HL-60/S4 (cell line): ENCODE data around the gene NUP93.

Experiments
- in situ Hi-C: fragments of 300-500 bp; cut with MboI; formaldehyde crosslinking; loops from 2 replicates; pipeline ENCODE4 v1.14.3; 2022; ENCODE audit warnings: low sequenced_read_pairs

NUP93 gene

GRCh38 chr16:56844056-56844455, 114.1 kb downstream of the NUP93 start:
- in situ Hi-C loops, result no loop called here

GRCh38 chr16:56847173-56847910, 117.4 kb downstream of the NUP93 start:
- in situ Hi-C loops, result no loop called here

GRCh38 chr16:56848029-56848936, 118.4 kb downstream of the NUP93 start:
- in situ Hi-C loops, result no loop called here

DNA sequence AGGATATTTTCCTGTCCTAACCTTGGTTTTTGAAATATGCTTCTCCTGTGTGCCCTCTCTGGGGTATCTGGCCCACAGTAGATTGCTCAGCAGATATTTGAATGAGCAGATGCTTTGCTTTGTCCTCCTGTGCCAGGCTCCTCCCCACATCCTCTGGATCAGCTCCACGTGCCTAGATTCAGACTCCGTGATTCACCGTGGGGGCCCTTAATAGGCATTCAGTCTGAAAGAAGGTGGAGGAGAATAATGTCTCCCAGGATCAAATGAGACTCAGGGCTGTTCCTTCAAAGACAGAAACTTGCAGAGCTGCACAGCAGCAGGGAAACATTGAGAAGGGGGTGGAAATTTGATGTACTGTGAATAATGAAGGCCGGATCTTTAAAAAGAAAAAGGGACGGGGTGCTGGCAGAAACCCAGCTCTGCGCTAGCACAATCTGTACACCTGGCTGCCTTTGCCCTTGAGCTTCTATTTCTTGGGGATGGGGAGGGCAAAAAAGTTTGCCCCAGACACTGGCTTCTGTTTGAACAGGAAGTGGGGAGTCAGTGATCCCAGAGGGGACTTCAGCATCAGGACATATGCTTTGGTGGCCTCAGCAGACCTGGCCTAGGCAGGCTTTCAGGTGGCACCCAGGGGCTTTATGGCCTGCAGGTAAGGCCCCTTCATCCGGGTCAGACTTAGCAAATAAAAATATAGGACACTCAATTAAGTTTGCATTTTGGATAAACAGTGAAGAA, 119.2 kb downstream of the NUP93 start:
- in situ Hi-C loops, result no loop called here

- in situ Hi-C loops, result no loop called here
These were observed 120.1 kb downstream of the NUP93 start for GRCh38 chr16:56849690-56850680.

GRCh38 chr16:56851671-56852400, 121.9 kb downstream of the NUP93 start:
- in situ Hi-C loops, result no loop called here

DNA sequence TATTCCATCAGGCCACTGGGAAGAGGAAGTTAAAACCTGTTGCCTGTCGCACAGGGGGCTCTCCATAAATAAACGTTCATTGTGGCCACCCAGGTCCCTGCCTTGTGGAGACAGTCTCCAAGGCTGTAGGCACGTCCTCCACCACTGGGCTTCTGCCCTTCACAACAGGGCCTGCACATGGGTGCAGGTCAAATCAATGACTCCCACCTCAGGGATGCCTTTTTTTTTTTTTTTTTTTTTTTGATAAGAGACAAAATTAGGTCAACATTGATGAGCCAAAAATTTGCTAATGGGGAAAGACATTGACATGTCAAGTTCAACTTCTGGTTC, 122.4 kb downstream of the NUP93 start:
- in situ Hi-C loops, result no loop called here

DNA sequence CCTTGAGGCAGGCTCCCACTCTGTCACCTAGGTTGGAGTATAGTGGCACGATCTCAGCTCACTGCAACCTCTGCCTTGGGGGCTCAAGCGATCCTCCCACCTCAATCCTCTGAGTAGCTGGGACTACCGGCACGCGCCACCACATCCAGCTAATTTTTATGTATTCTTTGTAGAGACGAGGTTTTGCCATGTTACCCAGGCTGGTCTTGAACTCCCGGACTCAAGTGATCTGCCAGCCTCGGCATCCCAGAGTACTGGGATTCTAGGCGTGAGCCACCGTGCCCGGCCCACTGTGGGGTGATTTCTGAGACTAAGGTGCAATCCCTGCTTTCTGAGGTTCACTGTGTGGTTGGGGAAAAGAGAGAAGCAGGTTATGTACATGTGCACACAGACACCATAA, 123.0 kb downstream of the NUP93 start:
- in situ Hi-C loops, result no loop called here

GRCh38 chr16:56855201-56855600, 125.3 kb downstream of the NUP93 start:
- in situ Hi-C loops, result no loop called here

GRCh38 chr16:56855946-56856345, 126.0 kb downstream of the NUP93 start:
- in situ Hi-C loops, result no loop called here

GRCh38 chr16:56856876-56857447, 127.0 kb downstream of the NUP93 start:
- in situ Hi-C loops, result no loop called here

- in situ Hi-C loops, result no loop called here
These were observed 128.4 kb downstream of the NUP93 start for GRCh38 chr16:56858374-56858773.

GRCh38 chr16:56859636-56860035, 129.7 kb downstream of the NUP93 start:
- in situ Hi-C loops, result loop anchor here (10.0 kb wide), 1 partner anchor 305 kb away; no protein-coding TSS in a partner anchor

DNA sequence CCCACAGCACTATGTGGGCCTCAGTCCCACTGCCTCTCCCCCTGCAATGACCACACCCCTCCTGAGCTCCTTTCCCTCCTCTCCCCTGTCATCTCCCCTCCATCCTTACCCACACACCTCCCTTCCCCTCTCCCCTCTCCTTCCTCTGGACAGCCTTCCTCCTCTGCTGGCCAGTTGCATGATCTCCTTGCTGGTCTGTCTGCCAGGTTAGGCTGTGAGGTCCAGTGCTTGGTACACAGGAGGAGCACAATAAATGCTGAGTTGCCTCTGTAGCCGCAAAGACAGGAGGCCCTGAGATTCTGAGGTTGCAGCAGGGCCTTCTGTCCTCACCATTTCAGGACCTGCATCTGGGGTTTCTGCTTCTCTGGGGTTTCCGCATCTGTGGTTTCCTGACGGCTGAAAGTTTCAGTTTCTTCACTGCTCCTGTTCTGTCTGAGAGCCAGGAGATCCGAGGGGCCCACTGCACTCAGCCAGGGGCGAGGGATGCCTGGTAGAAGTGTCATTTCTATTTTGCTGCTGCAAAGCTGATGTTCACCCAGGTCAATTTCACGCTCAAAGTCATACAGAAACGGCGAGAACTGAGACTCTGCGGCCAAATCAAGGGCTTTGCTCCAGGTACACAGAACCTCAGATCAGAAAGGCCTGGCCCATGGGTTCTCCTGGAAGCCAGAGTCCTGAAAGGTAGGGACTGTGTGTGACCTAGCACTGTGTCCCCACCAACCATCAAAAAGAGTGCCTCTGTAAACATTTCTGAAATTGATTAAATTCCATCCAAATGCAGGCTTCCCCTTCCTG, 130.5 kb downstream of the NUP93 start:
- in situ Hi-C loops, result loop anchor here (10.0 kb wide), 1 partner anchor 304 kb away; no protein-coding TSS in a partner anchor

- in situ Hi-C loops, result loop anchor here (10.0 kb wide), 1 partner anchor 304 kb away; no protein-coding TSS in a partner anchor
These were observed 131.2 kb downstream of the NUP93 start for GRCh38 chr16:56861092-56861610.

- in situ Hi-C loops, result loop anchor here (10.0 kb wide), 1 partner anchor 303 kb away; no protein-coding TSS in a partner anchor
These were observed 131.8 kb downstream of the NUP93 start for GRCh38 chr16:56861756-56862155.

DNA sequence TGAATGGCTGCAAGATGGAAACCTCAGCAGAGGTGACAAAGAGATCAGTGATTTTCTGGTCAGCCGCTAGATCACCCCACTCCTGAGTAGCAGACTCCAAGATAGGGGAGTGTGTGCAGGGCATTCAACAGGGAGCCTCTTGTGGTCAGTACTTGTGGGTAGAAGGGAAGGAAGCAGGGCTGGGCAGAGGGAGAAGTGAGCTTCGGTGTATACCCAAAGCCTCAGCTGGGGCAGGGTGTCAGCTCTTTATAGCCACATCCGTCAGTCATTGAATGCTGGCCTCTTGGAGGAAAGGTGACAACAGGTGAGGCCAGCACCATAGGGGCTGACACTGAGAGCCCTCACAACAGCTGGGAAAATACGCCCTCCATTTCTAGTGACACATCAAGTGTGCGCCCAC, 132.8 kb downstream of the NUP93 start:
- in situ Hi-C loops, result loop anchor here (10.0 kb wide), 1 partner anchor 302 kb away; no protein-coding TSS in a partner anchor

DNA sequence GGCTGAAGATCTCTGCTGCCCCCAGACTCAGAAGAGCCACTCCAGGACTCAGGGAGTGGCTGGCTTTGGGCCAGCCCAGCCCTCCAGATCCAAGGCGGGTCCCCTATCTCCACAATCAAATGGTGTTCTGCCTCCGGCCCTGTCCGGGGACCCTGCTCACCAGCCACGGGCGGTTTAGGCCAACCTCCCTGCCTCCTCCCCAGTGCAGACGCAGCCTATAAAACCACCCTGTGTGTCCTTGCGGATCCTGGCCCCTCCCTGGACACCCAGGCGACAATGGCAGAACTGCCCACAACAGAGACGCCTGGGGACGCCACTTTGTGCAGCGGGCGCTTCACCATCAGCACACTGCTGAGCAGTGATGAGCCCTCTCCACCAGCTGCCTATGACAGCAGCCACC, 135.0 kb downstream of the NUP93 start, which contains the start of gene SLC12A3:
SLC12A3 (plus strand) TSS at position 248 of the 400 bp plus-strand sequence; CDS start at position 277, 29 bp downstream.
- in situ Hi-C loops, result loop anchor here (5.0 to 10.0 kb wide), 2 partner anchors 87 to 300 kb away; no protein-coding TSS in a partner anchor
